IPS-NIHi7 (cell line): ENCODE measurements around the gene TRA2B.

Experiments
- DNase-seq: peaks from one replicate; pipeline ENCODE4 v3.0.0; 2012; ENCODE audit warnings: mixed read lengths; ENCODE audit errors: extremely low spot score

Gene TRA2B

GRCh38 chr3:185867650-185868049, 70.2 kb downstream of the TRA2B start:
- DNase-seq = no peak

GRCh38 chr3:185866995-185867394, 70.8 kb downstream of the TRA2B start:
- no peak for DNase-seq

- no peak for DNase-seq
Observed at GRCh38 chr3:185866555-185866954, 71.3 kb downstream of the TRA2B start.
